KOPT-K1 (cell line): ENCODE data around the gene LAMB4.
"Not testable (repeated sequence)": the region's sequence is repeated elsewhere in the genome, so short reads cannot be mapped to it uniquely, and the experiment has no call there.

Experiments
- H3K27ac ChIP-seq: fragments of 200-600 bp; sonication (generic); 2 replicates; pipeline ENCODE4 v1.5.1; 2016; ENCODE audit warnings: antibody characterized with exemption, mild to moderate bottlenecking, low read depth, low read length; ENCODE audit not compliant: poor library complexity, severe bottlenecking
- H3K36me3 ChIP-seq: fragments of 200-600 bp; sonication (generic); 2 replicates; pipeline ENCODE4 v1.5.1; 2017; ENCODE audit warnings: antibody characterized with exemption, mild to moderate bottlenecking, low read length, moderate library complexity; ENCODE audit not compliant: insufficient read depth
- H3K9me3 ChIP-seq: fragments of 200-600 bp; sonication (generic); 2 replicates; pipeline ENCODE4 v1.5.1; 2017; ENCODE audit warnings: antibody characterized with exemption, low read length, mild to moderate bottlenecking; ENCODE audit not compliant: insufficient read depth, poor library complexity, severe bottlenecking

LAMB4 gene

DNA sequence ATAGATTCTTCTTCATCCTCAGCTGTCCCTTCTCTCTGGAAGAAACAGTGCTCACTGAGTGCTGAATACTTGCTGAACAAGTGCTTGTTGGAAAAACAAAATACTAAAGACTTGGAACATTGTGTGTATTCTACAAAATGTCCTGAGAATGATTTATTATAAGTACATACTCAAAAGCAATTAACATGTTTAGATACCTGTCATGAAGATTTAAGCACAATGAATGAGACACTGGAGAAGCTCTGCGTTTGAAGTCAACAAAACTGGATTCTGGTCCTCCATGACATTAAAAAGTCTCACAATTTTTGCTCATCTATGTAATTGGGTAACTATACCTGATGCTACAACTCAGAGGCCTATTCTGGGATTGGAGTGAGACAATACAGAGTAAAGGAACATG, 92.4 kb downstream of the LAMB4 start:
- Histone ChIP-seq H3K36me3 (no peaks in the 10 kb centered on the region), H3K9me3 (no peaks in the 10 kb centered on the region), H3K27ac (no peak overlapping the region)

DNA sequence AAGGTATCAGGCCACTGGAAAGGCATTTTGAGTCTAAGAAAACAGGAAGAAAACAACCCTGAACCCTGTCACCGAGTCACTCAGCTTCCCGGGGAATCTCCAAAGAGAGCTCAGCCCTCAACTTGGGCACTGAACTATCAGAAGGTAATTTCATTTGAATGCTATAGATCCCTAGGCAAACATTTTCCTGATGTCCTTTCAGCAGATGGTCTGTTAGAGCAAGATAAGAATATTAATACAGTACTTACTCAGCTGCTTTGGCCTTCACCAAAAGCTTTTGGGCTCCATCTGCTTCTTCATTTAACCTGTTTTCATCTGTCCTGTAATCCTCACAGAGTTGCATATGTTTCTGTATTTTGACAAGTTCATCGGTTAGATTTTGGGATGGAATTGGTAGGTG, 93.0 kb downstream of the LAMB4 start:
- H3K36me3 ChIP-seq: no peaks in the 10 kb centered on the region
- H3K27ac ChIP-seq: no peak overlapping the region
- no peaks in the 10 kb centered on the region for H3K9me3 ChIP-seq

DNA sequence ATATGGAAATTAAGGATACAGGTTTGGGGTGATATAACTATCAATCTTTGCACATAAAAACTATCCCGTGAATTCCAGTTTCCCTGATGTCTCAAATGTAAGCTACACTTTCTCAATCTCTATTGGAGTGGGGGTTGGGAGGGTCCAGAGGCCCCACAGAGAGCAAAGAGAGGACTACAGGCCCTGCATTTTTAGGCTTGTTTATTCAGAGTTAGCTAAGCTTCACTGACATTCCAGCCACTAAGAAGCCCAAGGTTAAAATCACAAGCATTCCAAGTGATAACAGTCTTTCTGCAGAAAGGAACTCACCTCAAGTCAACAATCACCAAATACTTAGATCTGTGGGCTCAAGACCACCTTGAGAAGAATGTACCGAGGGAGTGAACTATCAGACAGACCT, 95.6 kb downstream of the LAMB4 start:
- H3K27ac ChIP-seq: no peak overlapping the region
- H3K9me3 ChIP-seq: no peaks in the 10 kb centered on the region
- no peaks in the 10 kb centered on the region for H3K36me3 ChIP-seq

DNA sequence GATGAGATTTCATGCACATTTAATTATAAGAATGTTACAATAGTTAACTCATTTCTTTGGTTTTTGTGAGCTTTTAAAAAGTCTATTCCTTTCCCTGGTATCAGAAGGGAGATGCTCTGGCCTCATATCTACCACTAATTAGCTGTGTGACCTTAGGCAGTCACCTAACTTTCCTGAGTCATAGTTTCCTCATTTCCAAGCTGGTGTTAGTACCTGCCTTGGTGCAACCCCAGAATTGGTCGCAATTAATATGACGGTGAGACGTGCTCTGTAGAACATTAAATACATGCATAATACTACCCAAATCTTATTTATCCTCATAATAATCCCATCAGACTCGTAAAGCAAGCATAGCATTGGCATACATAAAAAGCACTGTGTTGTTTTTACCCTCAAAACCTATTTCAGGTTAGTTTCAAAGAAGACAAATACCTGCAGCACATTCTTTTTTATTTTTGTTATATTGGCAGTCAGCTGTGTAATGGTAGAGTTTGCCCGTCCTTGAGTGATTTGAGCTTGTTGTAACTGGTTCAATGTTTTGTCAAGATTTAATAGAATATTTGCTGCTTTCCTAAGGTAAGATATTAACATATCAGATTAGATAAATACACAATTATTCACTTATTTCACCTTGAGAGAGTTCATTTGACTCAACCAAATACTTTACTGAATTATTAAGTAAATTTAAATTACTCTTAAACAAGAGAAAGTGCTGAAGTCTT, 96.2 kb downstream of the LAMB4 start:
- no peak overlapping the region for H3K27ac ChIP-seq
- H3K9me3 ChIP-seq: no peaks in the 10 kb centered on the region
- H3K36me3 ChIP-seq: no peaks in the 10 kb centered on the region

DNA sequence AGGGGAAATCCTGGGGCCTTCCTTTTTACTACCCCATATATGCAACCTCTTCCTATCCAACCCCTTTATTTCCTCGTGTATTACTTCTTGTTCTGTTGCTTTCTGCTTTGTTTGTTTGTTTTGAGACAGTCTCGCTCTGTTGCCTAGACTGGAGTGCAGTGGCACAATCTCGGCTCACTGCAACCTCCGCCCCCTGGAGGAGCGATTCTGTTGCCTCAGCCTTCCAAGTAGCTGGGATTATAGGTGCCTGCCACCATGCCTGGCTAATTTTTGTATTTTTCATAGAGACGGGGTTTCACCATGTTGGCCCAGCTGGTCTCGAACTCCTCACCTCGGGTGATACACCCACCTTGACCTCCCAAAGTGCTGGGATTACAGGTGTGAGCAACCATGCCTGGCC, 96.9 kb downstream of the LAMB4 start:
- not testable (repeated sequence) for H3K27ac ChIP-seq, H3K9me3 ChIP-seq, H3K36me3 ChIP-seq

DNA sequence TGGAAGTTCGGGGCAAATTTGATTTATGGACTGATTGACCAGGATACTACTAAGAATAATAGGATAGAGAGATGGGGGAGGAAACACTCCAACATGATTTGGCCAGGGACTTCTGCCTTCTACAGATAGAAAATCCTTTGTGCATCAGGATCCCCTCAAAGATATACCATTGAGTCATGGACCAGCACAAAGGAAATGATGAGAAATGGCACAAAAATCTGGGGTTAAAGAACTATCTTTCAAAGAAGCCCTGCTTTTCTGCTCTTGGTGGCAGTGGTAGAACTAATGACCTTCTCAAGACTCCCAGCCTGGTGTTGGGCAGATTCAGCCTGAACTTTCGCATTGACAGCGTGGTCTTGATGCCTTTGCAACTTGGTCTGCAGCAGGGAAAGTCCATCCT, 99.6 kb downstream of the LAMB4 start:
- Histone ChIP-seq H3K36me3 (no peaks in the 10 kb centered on the region), H3K9me3 (no peaks in the 10 kb centered on the region), H3K27ac (no peak overlapping the region)

DNA sequence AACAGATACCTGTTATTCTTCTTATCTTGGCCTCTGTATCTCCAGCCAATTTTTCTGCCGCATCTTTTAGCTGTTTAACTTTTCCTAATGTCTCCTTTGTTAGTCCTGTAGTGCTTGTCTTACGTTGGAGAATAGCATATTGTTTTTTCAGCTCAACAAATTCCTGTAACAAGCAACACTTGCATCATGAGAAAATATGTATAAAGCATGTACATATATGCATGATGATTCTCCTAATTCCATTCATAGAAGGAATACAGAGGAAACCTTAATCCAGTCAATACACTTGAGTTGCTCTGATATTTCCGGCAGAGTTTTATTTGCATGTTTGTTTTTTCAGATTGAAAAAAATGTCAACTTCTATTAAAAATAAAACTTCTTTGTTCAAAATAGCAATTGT, 101.1 kb downstream of the LAMB4 start:
- Histone ChIP-seq H3K27ac (no peak overlapping the region), H3K36me3 (no peaks in the 10 kb centered on the region), H3K9me3 (no peaks in the 10 kb centered on the region)

DNA sequence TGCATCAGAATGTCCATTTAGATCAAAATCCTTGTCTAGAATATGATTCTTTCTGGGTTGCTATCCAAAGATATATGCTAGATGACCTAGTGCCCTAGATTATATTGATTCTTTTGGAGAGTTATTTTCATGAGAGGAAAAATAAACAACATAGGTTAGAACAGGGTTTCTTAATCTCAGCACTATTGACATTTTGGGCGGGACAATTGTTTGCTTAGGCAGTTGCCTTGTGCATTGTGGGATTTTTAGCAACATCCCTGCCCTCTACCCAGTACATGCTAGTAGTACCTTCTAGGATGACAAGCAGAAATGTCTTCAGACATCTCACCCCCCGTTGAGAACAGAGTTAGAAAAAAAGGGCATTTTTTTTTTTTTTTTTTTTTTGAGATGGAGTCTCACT, 102.0 kb downstream of the LAMB4 start:
- Histone ChIP-seq H3K36me3 (no peaks in the 10 kb centered on the region), H3K9me3 (no peaks in the 10 kb centered on the region), H3K27ac (no peak overlapping the region)

DNA sequence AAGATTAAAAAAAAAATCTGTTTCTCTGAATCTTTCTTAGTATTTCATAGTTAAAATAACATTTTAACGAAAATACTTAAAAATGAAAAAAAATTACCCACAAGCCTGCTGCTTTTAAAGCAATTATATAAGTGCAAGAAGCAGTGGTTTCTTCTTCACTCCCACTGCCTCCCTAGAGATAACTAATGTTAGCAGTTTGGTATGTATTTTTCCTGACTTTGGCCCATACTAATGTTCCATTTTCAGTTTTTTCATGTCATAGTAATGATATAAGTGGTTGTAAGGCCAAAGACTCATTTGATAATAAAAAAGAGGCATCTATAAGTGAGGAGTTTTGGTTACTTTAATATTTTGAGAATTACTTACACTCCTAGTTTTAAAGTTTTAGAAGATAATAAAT, 102.9 kb downstream of the LAMB4 start:
- Histone ChIP-seq H3K36me3 (no peaks in the 10 kb centered on the region), H3K9me3 (no peaks in the 10 kb centered on the region), H3K27ac (no peak overlapping the region)

DNA sequence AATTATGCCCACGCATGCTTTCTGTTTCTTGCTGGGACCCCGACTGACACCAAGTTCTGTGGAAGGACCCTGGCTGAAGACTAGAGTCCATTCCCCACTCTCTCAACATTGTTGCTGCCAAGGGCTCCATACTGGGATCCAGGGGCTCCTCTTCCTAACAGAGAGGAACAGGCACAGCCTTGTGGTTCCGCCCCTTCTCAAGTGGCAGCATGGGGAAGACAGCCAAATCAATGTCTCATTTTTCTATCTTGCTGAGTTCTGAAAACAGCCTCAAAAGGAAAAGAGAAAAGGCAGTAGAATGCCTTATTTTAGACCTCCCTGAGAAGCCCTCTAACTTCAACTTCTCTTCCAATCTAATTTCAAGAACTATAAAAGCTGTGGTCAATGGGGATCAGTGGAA, 103.5 kb downstream of the LAMB4 start:
- H3K9me3 ChIP-seq: no peaks in the 10 kb centered on the region
- H3K36me3 ChIP-seq: no peaks in the 10 kb centered on the region
- no peak overlapping the region for H3K27ac ChIP-seq

DNA sequence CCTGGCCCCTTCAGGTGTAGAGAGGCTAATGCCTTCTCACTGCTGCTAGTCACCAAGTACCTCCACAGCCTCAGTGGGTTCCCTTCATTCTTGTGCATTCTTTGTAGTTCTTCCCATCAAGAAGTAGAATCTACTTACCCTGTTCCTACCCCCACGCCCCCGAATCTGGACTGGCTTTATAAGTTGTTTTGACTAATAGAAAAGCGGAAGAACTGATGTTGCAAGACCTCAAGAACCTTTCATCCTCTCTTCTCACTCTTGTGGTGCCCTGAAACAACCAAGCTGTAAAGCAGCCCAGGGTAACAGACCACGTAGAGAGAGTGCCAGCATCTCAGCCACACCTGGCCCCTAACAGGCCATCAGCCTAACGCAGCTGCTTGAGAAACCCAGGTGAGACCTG, 104.0 kb downstream of the LAMB4 start:
- no peaks in the 10 kb centered on the region for H3K36me3 ChIP-seq
- H3K27ac ChIP-seq: no peak overlapping the region
- H3K9me3 ChIP-seq: no peaks in the 10 kb centered on the region

DNA sequence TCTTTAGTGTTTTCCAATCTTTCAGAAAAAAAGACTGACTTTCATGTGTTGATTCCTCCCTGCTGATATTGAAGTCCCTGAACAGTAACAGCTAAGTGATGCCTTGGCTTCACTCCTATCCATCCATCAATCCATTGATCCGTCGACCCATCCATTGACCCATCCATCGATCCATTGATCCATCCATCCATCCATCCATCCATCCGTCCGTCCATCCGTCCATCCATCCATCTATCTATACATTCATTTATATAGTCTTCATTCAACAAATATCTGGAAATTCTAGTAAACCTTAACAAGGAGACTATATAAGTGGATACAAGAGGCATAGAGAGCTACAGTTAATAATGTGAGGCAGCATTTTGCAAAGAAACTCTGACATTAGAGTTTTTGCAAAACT, 105.6 kb downstream of the LAMB4 start:
- H3K27ac ChIP-seq: no peak overlapping the region
- H3K36me3 ChIP-seq: no peaks in the 10 kb centered on the region
- H3K9me3 ChIP-seq: no peaks in the 10 kb centered on the region

DNA sequence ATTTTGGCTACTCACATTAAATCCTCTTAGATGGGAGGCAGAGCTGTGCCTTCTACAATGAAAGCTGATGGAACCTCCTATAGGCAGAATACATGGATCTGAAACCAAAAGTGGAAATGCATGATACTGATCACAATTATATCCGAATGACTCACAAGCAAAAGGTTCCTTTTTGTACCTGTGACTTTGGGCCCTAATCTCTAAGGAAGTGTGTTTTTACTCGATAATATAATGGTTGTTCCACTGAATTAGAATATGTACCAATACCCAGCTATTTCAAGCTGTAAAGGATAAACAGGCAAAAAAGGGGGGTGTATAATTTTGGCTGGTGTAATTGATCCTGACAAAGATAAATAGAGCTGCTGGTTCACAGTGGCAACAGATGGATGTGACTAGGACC, 109.6 kb downstream of the LAMB4 start:
- H3K36me3 ChIP-seq: no peaks in the 10 kb centered on the region
- H3K9me3 ChIP-seq: no peaks in the 10 kb centered on the region
- no peak overlapping the region for H3K27ac ChIP-seq

DNA sequence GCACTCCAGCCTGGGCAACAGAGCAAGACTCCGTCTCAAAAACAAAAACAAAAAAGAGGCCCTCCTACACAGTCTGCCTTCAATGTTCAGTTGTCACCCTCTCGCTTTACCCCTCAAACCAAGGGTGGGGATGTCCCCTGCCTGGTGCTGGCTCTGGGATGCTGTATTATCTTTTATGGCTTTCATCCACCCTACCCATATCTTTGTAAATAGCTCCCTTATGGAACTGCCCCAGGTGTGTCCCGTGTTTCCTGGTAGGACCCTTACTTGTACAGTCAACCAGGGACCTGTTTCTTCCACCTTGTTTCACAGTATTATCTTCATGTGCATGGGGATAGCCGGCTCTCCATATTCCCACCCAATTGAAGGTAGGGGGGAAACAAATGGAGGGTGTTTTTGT, 111.5 kb downstream of the LAMB4 start:
- Histone ChIP-seq H3K9me3 (no peaks in the 10 kb centered on the region), H3K27ac (no peak overlapping the region), H3K36me3 (no peaks in the 10 kb centered on the region)

DNA sequence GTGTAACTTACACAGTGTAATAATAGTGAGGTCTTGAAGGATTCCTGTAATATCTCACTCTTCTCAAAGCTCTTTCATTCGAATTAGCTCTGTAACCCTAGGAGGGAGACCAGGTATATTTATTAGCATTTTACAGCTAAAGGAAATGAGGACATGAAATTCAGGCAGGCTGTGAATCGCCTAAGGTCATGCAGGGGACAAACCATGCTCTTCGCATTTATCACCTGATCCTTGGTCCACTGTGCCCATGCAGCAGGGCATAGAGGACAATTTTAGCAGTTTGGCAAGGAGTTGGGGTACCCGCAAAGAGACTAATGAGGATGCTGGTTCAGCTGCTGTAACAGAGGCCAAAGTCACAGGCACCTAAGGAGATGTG, 112.4 kb downstream of the LAMB4 start:
- Histone ChIP-seq H3K27ac (no peak overlapping the region), H3K36me3 (no peaks in the 10 kb centered on the region), H3K9me3 (no peaks in the 10 kb centered on the region)

DNA sequence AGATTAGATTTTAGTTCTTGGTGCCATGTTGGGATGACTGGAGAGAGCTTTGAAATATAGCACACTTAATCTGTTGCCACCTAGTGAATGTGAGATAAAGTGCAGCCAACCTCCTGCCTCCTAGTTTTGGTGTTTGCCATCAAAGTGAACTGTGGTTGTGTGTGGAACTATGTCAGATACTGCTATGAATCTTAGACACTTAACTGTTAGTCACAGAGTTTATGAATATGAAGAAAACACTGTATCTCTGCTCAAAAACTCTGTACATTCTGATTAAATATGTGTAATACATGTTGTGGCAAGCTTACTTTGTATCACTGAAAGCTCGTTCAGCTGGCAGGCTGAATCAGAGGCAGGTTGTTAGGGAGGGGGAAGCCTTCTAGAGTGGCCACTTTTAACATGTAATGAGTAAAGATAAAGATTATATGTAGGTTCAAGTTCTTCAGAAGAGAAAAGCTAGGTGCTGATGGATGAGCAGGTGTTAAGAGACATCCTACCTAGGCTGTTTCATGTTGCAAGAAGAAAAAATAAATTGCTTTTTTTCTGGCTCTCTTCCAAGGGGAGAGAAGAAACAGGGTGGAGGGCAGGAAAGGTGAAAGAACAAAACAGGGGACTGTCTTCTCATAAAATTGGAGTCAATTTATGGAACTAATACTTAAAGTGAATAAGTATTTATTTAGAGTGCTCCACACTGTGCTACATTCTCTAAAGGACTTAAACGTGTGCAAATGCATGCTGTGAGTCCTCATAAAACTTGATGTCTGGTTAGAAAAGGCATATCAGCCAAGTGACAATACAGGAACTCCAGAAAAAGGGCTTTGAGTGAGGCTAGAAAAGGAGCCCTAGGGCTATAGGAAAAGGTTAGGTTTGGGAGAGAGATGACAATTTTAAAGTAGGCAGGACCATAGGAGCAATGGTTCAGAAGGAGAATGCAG, 113.1 kb downstream of the LAMB4 start:
- no peak overlapping the region for H3K27ac ChIP-seq
- H3K36me3 ChIP-seq: no peaks in the 10 kb centered on the region
- no peaks in the 10 kb centered on the region for H3K9me3 ChIP-seq
